Measurements from ENCODE around the gene GATA2.

DNA sequence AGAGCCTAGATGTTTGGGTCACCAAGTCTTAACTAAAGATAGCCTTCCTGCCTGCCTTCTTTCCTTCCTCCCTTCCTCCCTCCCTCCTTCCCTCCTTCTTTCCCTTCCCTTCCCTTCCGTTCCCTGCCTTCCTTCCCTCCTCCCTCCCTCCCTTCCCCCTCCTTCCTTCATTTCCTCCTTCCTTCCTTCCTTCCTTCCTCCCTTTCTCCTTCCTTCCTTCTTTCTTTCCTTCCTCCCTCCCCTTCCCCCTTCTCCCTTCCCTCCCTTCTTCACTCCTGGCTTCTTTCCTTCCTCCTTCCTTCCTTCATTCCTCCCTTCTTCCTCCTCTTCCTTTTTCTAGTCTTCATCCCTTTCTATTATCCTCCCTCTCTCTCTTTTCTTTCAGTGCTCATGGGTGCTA is 28.3 kb downstream of the GATA2 start:
- TF ChIP-seq EZH2phosphoT487 (IDR thresholded peaks at IDR 0.05; ENCODE audit: insufficient read depth, low read depth) = no peak
- TF ChIP-seq EZH2 (IDR thresholded peaks at IDR 0.05; ENCODE audit: insufficient read depth, poor library complexity, severe bottlenecking) = no peak
